ENCODE data around the gene UGGT2.

Gene UGGT2

DNA sequence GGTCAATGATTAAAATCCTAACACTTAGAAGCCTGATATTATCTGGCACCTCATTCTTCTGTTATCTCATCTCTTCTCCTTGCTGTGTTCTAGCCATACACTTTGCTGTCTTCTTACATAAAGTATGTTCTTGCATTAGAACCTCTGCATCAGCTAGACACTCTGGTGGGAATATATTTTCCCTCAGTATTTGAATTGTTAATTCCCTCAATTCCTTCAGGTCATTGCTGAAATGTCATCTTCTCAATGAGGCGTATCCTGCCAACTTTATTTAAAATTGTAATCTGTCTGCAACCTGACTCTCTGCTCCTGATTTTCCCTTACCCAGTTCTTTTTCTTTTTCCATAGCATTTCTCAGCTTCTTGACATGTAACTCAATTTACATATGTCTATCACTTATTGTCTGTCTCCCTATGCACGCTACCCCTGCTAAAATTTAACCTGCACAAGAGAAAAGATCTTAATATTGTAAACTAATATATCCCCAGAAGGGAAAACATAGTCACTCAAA, 138.2 kb downstream of the UGGT2 start:
- no peaks in the 10 kb centered on the region for H3K27me3 Mint-ChIP-seq (ENCODE audit: low read depth)
- H3K4me3 Mint-ChIP-seq, result no peak overlapping the region
- H3K36me3 Mint-ChIP-seq (ENCODE audit: low read depth), result no peaks in the 10 kb centered on the region
- H3K27ac Mint-ChIP-seq, result no peak overlapping the region
- H3K4me1 Mint-ChIP-seq (ENCODE audit: low read depth), result no peaks in the 10 kb centered on the region
- peaks cover 14% of the 10 kb centered on the region for H3K9me3 Mint-ChIP-seq

GRCh38 chr13:95906999-95907398, 146.2 kb downstream of the UGGT2 start:
- H3K4me3 Mint-ChIP-seq, result no peak overlapping the region
- no peaks in the 10 kb centered on the region for H3K36me3 Mint-ChIP-seq (ENCODE audit: low read depth)
- H3K27me3 Mint-ChIP-seq (ENCODE audit: low read depth), result no peaks in the 10 kb centered on the region

GRCh38 chr13:95903569-95903968, 149.6 kb downstream of the UGGT2 start:
- Mint-ChIP-seq H3K36me3 (ENCODE audit: low read depth) (no peaks in the 10 kb centered on the region), H3K4me1 (ENCODE audit: low read depth) (no peaks in the 10 kb centered on the region), H3K4me3 (no peak overlapping the region), H3K27me3 (ENCODE audit: low read depth) (no peaks in the 10 kb centered on the region), H3K9me3 (peaks cover 6% of the 10 kb centered on the region), H3K27ac (no peak overlapping the region)

More at GRCh38 chr13:95906999-95907398, 146.2 kb downstream of the UGGT2 start:
- no peaks in the 10 kb centered on the region for H3K4me1 Mint-ChIP-seq (ENCODE audit: low read depth)
- peaks cover 11% of the 10 kb centered on the region for H3K9me3 Mint-ChIP-seq
- no peak overlapping the region for H3K27ac Mint-ChIP-seq

DNA sequence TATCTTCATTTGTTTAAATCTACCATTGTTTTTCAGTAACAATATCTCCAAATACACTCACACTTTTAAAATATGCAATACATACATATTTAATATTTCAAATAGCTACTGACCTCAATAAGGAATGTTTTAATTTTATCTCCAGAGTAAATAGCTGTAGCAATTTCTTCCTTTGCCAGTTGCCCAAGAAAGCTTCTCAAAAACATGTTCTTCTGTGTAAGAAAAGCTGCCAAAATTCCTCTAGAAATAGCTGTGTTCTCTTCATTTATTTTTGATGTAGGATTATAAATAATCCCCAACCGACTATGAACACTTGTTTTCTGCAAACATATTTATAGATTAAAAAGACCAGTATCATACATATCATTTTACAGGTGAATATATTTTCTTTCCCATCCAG, 150.5 kb downstream of the UGGT2 start:
- Mint-ChIP-seq H3K36me3 (ENCODE audit: low read depth) (no peaks in the 10 kb centered on the region), H3K4me3 (no peak overlapping the region), H3K27ac (no peak overlapping the region), H3K4me1 (ENCODE audit: low read depth) (no peaks in the 10 kb centered on the region), H3K9me3 (peaks cover under 1% of the 10 kb centered on the region), H3K27me3 (ENCODE audit: low read depth) (no peaks in the 10 kb centered on the region)

GRCh38 chr13:95898256-95898655, 154.9 kb downstream of the UGGT2 start:
- no peaks in the 10 kb centered on the region for H3K27me3 Mint-ChIP-seq (ENCODE audit: low read depth)
- H3K27ac Mint-ChIP-seq, result no peak overlapping the region
- no peaks in the 10 kb centered on the region for H3K36me3 Mint-ChIP-seq (ENCODE audit: low read depth)
- no peaks in the 10 kb centered on the region for H3K9me3 Mint-ChIP-seq
- H3K4me3 Mint-ChIP-seq, result no peak overlapping the region
- H3K4me1 Mint-ChIP-seq (ENCODE audit: low read depth), result no peaks in the 10 kb centered on the region

GRCh38 chr13:95896301-95896700, 156.9 kb downstream of the UGGT2 start:
- H3K27ac Mint-ChIP-seq, result no peak overlapping the region

DNA sequence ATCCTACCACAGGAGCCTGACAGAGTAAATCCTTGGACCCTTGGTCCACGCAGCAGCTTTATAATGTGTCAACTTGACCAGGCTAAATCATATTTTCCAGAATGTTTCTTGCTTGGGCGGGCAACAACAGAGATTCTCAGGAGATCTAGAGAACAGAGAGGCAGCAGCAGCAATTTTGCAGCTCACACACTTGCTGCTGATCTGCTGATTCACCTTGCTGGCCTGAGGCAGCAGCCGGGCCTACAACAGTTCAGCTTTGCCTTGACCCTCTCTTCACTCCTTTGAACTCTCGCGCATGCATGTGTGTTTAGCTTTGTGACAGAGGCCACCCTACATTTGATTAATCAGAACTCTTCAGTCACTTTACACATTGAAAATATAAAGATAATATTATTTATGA, 159.3 kb downstream of the UGGT2 start:
- Mint-ChIP-seq H3K4me1 (ENCODE audit: low read depth) (no peaks in the 10 kb centered on the region), H3K4me3 (no peak overlapping the region), H3K27ac (no peak overlapping the region), H3K27me3 (ENCODE audit: low read depth) (no peaks in the 10 kb centered on the region), H3K9me3 (no peaks in the 10 kb centered on the region), H3K36me3 (ENCODE audit: low read depth) (no peaks in the 10 kb centered on the region)

More at GRCh38 chr13:95896301-95896700, 156.9 kb downstream of the UGGT2 start:
- Mint-ChIP-seq H3K36me3 (ENCODE audit: low read depth) (no peaks in the 10 kb centered on the region), H3K9me3 (no peaks in the 10 kb centered on the region), H3K4me3 (no peak overlapping the region), H3K27me3 (ENCODE audit: low read depth) (no peaks in the 10 kb centered on the region), H3K4me1 (ENCODE audit: low read depth) (no peaks in the 10 kb centered on the region)

GRCh38 chr13:95882121-95882520, 171.1 kb downstream of the UGGT2 start:
- H3K9me3 Mint-ChIP-seq, result no peaks in the 10 kb centered on the region
- no peaks in the 10 kb centered on the region for H3K4me1 Mint-ChIP-seq (ENCODE audit: low read depth)
- no peaks in the 10 kb centered on the region for H3K36me3 Mint-ChIP-seq (ENCODE audit: low read depth)
- H3K4me3 Mint-ChIP-seq, result no peak overlapping the region
- no peaks in the 10 kb centered on the region for H3K27me3 Mint-ChIP-seq (ENCODE audit: low read depth)
- no peak overlapping the region for H3K27ac Mint-ChIP-seq

- Mint-ChIP-seq H3K4me3 (no peak overlapping the region), H3K36me3 (ENCODE audit: low read depth) (no peaks in the 10 kb centered on the region), H3K4me1 (ENCODE audit: low read depth) (no peaks in the 10 kb centered on the region), H3K27me3 (ENCODE audit: low read depth) (no peaks in the 10 kb centered on the region), H3K27ac (no peak overlapping the region), H3K9me3 (no peaks in the 10 kb centered on the region)
These were observed 172.9 kb downstream of the UGGT2 start for GRCh38 chr13:95880331-95880730.

DNA sequence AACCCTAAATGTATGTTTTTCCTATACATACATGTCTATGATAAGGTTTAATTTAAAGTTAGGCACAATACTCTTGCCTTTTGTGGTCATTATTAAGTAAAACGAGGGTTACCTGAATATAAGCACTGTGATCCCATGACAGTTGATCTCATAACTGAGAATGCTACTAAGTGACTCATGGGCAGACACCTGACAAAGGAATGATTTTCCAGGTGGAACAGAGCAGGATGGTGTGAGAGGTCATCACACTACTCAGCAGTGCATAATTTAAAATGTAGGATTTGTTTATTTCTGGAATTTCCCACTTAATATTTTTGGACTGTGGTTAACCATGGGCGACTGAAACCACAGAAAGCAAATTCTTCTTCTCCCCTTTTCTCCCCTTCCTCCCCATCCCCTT, 178.9 kb downstream of the UGGT2 start:
- Mint-ChIP-seq H3K4me1 (ENCODE audit: low read depth) (no peaks in the 10 kb centered on the region), H3K9me3 (no peaks in the 10 kb centered on the region), H3K36me3 (ENCODE audit: low read depth) (no peaks in the 10 kb centered on the region), H3K27me3 (ENCODE audit: low read depth) (no peaks in the 10 kb centered on the region), H3K4me3 (no peak overlapping the region), H3K27ac (no peak overlapping the region)

GRCh38 chr13:95870421-95870820, 182.8 kb downstream of the UGGT2 start:
- Mint-ChIP-seq H3K4me1 (ENCODE audit: low read depth) (no peaks in the 10 kb centered on the region), H3K27ac (no peak overlapping the region), H3K27me3 (ENCODE audit: low read depth) (no peaks in the 10 kb centered on the region), H3K4me3 (no peak overlapping the region), H3K36me3 (ENCODE audit: low read depth) (no peaks in the 10 kb centered on the region), H3K9me3 (no peaks in the 10 kb centered on the region)

- H3K4me1 Mint-ChIP-seq (ENCODE audit: low read depth), result no peaks in the 10 kb centered on the region
- no peaks in the 10 kb centered on the region for H3K9me3 Mint-ChIP-seq
- H3K27me3 Mint-ChIP-seq (ENCODE audit: low read depth), result peaks cover 3% of the 10 kb centered on the region
- H3K4me3 Mint-ChIP-seq, result no peak overlapping the region
- no peak overlapping the region for H3K27ac Mint-ChIP-seq
- H3K36me3 Mint-ChIP-seq (ENCODE audit: low read depth), result no peaks in the 10 kb centered on the region
These were observed 188.1 kb downstream of the UGGT2 start for GRCh38 chr13:95865080-95865615.

DNA sequence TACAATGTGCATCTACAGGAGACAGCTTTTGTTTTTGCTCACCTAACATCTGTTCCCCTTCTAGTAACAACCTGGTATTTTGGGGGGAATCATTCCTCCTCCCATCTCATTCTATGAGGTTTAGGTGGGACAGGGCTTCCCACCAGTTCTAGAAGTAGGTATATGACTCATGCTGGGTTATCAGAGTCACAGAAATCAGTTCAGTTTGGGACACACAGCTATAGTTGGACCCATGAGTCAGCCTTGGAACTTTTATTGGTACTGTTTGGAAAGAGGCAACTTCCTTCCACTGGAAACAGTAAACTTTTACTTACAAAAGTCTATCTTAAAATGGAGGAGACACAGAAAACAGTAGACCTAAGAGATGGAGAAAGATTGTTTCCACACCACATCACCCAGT, 190.8 kb downstream of the UGGT2 start:
- H3K4me3 Mint-ChIP-seq, result no peak overlapping the region
- H3K4me1 Mint-ChIP-seq (ENCODE audit: low read depth), result no peaks in the 10 kb centered on the region
- no peaks in the 10 kb centered on the region for H3K9me3 Mint-ChIP-seq
- H3K36me3 Mint-ChIP-seq (ENCODE audit: low read depth), result no peaks in the 10 kb centered on the region
- no peak overlapping the region for H3K27ac Mint-ChIP-seq
- H3K27me3 Mint-ChIP-seq (ENCODE audit: low read depth), result peaks cover 3% of the 10 kb centered on the region

DNA sequence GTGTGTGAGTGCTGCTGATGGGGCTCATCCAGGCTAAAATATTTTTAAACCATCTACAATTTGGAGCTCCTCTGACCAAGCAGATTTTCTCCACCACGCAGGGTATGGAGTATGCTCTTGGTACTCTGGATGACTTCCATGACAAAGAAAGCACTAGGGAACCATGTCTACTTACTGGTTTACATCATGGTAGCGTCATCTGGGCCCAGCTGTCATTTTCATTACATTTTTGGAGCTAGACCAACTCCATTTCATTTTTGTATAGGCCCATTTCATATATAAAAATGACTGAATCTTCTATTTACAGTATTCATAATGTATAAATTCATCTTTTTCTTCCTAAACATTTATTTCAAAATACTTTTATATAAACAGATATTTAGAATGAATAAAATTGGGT, 191.9 kb downstream of the UGGT2 start:
- H3K27ac Mint-ChIP-seq, result no peak overlapping the region
- peaks cover 3% of the 10 kb centered on the region for H3K27me3 Mint-ChIP-seq (ENCODE audit: low read depth)
- no peaks in the 10 kb centered on the region for H3K4me1 Mint-ChIP-seq (ENCODE audit: low read depth)
- H3K36me3 Mint-ChIP-seq (ENCODE audit: low read depth), result no peaks in the 10 kb centered on the region
- H3K9me3 Mint-ChIP-seq, result no peaks in the 10 kb centered on the region
- H3K4me3 Mint-ChIP-seq, result no peak overlapping the region

DNA sequence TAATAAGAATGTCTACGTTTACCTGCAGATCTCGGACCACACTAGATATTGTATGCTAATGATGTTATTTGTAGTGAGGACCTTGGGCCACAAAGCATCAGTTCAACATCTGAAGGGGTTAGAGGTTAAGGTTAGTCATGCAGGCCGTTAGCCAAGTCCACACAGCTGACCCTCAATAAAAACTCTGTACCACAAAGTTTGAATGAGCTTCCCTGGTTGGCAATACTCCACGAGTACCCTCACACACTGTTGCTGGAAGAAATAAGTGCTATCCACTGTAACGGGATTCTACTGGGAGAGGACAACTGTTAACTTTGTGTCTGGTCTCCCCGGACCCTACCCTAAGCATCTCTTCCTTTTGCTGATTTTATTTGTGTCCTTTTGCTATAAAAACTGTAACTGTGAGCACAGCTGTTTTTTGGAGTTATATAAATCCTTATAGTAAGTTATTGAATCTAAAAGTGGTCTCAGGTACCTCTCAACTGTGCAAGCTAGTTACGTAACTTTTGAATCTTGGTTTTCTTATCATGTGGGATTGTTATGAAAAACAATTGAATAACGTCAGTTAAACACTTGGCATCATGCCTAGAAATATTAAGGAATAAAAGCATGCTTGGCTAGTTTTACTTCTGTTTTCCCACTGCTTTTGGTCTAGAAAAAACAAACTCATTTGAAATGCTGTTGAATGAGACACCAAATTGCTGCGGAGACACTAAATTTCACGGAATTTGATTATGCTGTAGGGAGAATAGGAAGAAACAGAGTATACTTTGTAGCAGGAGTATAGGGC, 194.7 kb downstream of the UGGT2 start:
- Mint-ChIP-seq H3K9me3 (no peaks in the 10 kb centered on the region), H3K27me3 (ENCODE audit: low read depth) (peaks cover 3% of the 10 kb centered on the region), H3K4me1 (ENCODE audit: low read depth) (no peaks in the 10 kb centered on the region), H3K27ac (no peak overlapping the region), H3K4me3 (no peak overlapping the region), H3K36me3 (ENCODE audit: low read depth) (no peaks in the 10 kb centered on the region)

Measured in T-helper 1 cell treated with Interleukin-12 subunit alpha and Interleukin-12 subunit beta and Interleukin-4 antibody, amounts not matched to agents 30 μg/mL and 1 μg/mL, for 36 hours (primary cell).